Caco-2 (cell line): ENCODE measurements around the gene GABRB1. TPM values are rescaled to one million over a fixed set of nuclear protein-coding genes. Genes with fewer than 3 reads are reported as not detected.

Experiments used
- BruUV-seq: library from RNA; stranded (reverse); fragments of 400-500 nt; replicated peaks from 2 replicates; lab custom pipeline; 2021; lab: Mats Ljungman, UMichigan
- CTCF ChIA-PET: fragments of 300-600 bp; sonication (Branson Sonifier 250); formaldehyde crosslinking; loops from one replicate; lab custom pipeline; 2022; ENCODE audit warnings: antibody characterized with exemption; lab: Charles Lee
- POLR2A ChIA-PET: fragments of 300-600 bp; sonication (Branson Sonifier 250); formaldehyde crosslinking; loops from one replicate; lab custom pipeline; 2022; ENCODE audit warnings: antibody characterized with exemption; lab: Charles Lee
- DNase-seq, 2 experiments: peaks; one replicate each; pipeline versions ENCODE4 v3.0.0 to v3.0.0-alpha.2; 2020 to 2022
- H3K27me3 ChIP-seq: replicated peaks from 2 replicates; pipeline ENCODE4 v1.6.0; 2011; ENCODE audit warnings: low read length; ENCODE audit not compliant: control insufficient read depth, insufficient read depth
- H3K36me3 ChIP-seq: 2 replicates; pipeline ENCODE4 v1.5.1; 2011; ENCODE audit warnings: low read length; ENCODE audit not compliant: control insufficient read depth, insufficient read depth
- H3K4me1 ChIP-seq: fragments of 250-450 bp; sonication (Bioruptor Pico); 2 replicates; pipeline ENCODE4 v1.5.1; 2020; ENCODE audit warnings: mild to moderate bottlenecking
- H3K4me3 ChIP-seq: 2 replicates; pipeline ENCODE4 v1.5.1; 2011; ENCODE audit warnings: low read depth, mild to moderate bottlenecking, control low read depth, low read length
- H3K9me3 ChIP-seq: fragments of 250-450 bp; sonication (Bioruptor Pico); 2 replicates; pipeline ENCODE4 v1.5.1; 2020; ENCODE audit warnings: mild to moderate bottlenecking, moderate library complexity
- H3K27ac Mint-ChIP-seq: one replicate; pipeline ENCODE4 v1.8.0; 2022; ENCODE audit warnings: mixed read lengths; ENCODE audit not compliant: unreplicated experiment
- H3K27me3 Mint-ChIP-seq: one replicate; pipeline ENCODE4 v1.8.0; 2022; ENCODE audit warnings: mixed read lengths; ENCODE audit not compliant: insufficient read depth, unreplicated experiment
- H3K36me3 Mint-ChIP-seq: one replicate; pipeline ENCODE4 v1.8.0; 2022; ENCODE audit warnings: mild to moderate bottlenecking, mixed read lengths; ENCODE audit not compliant: insufficient read depth, unreplicated experiment
- H3K4me1 Mint-ChIP-seq: one replicate; pipeline ENCODE4 v1.8.0; 2022; ENCODE audit warnings: low read depth, mixed read lengths; ENCODE audit not compliant: unreplicated experiment
- H3K4me3 Mint-ChIP-seq: one replicate; pipeline ENCODE4 v1.8.0; 2022; ENCODE audit warnings: mild to moderate bottlenecking, moderate library complexity, mixed read lengths; ENCODE audit not compliant: unreplicated experiment
- H3K9me3 Mint-ChIP-seq: one replicate; pipeline ENCODE4 v1.8.0; 2022; ENCODE audit warnings: mixed read lengths; ENCODE audit not compliant: unreplicated experiment
- CTCF ChIP-seq, 2 experiments: fragments of 200-600 bp in 1 of 2; IDR thresholded peaks; 1 replicate in 1 of 2; 2 replicates in 1 of 2; pipeline versions ENCODE4 v1.5.1 to v1.8.0; 2011 to 2022; ENCODE audit warnings: antibody characterized with exemption in 1 of 2, control low read depth in 1 of 2, inconsistent platforms in 1 of 2, low read depth in 1 of 2, low read length in 1 of 2, mild to moderate bottlenecking in 1 of 2, moderate library complexity in 1 of 2; ENCODE audit not compliant: insufficient read depth in 1 of 2, severe bottlenecking in 1 of 2, unreplicated experiment in 1 of 2
- intact Hi-C: fragments of 100-400 bp; cut with micrococcal nuclease; formaldehyde crosslinking; loops from one replicate; pipeline ENCODE4 v1.10.0; 2022; ENCODE audit not compliant: unreplicated experiment
- total RNA-seq: library from RNA; stranded (reverse); gene quantifications from 2 replicates; pipeline ENCODE4 v1.2.3, GENCODE V29; 2022

GABRB1 gene
- total RNA-seq, 1 experiment from 2014 or later = 10.3 TPM

- Histone ChIP-seq H3K36me3 (no peaks in the 10 kb centered on the region), H3K9me3 (no peaks in the 10 kb centered on the region), H3K4me1 (peaks cover 4% of the 10 kb centered on the region; the same call in 1 of the 2 replicates), H3K27me3 (no peaks in the 10 kb centered on the region), H3K4me3 (no peak overlapping the region)
- no peak overlapping the region for H3K4me3 Mint-ChIP-seq
- H3K27me3 Mint-ChIP-seq = no peaks in the 10 kb centered on the region
- no peak for TF ChIP-seq CTCF (IDR thresholded peaks at IDR 0.05; ENCODE audit: insufficient read depth in 1 of 2, low read depth in 1 of 2, low read length in 1 of 2, severe bottlenecking in 1 of 2, unreplicated experiment in 1 of 2)
- no peak for DNase-seq
- intact Hi-C loops = no loop called here
- POLR2A ChIA-PET = no interaction called here
- no peaks in the 10 kb centered on the region for H3K4me1 Mint-ChIP-seq
- no TSS peak for BruUV-seq
- CTCF ChIA-PET = no interaction called here
- no peaks in the 10 kb centered on the region for H3K36me3 Mint-ChIP-seq
- no peak overlapping the region for H3K27ac Mint-ChIP-seq
- H3K9me3 Mint-ChIP-seq = no peaks in the 10 kb centered on the region
These were observed 31.8 kb upstream of the GABRB1 start for GRCh38 chr4:46999566-46999965.

- no peak overlapping the region for H3K4me3 ChIP-seq
- Mint-ChIP-seq H3K36me3 (no peaks in the 10 kb centered on the region), H3K27ac (no peak overlapping the region), H3K4me1 (no peaks in the 10 kb centered on the region), H3K4me3 (no peak overlapping the region), H3K9me3 (no peaks in the 10 kb centered on the region), H3K27me3 (no peaks in the 10 kb centered on the region)
- no TSS peak for BruUV-seq
- H3K9me3 ChIP-seq = no peaks in the 10 kb centered on the region
- no peaks in the 10 kb centered on the region for H3K36me3 ChIP-seq
- no peak for DNase-seq
- no peak for TF ChIP-seq CTCF (IDR thresholded peaks at IDR 0.05; ENCODE audit: insufficient read depth in 1 of 2, low read depth in 1 of 2, low read length in 1 of 2, severe bottlenecking in 1 of 2, unreplicated experiment in 1 of 2)
- ChIA-PET CTCF (no interaction called here), POLR2A (no interaction called here)
- intact Hi-C loops = loop anchor here (5.0 to 10.0 kb wide), 2 partner anchors 113 to 676 kb away; no protein-coding TSS in a partner anchor
- H3K27me3 ChIP-seq = no peaks in the 10 kb centered on the region
- H3K4me1 ChIP-seq = peaks cover 4% of the 10 kb centered on the region; the same call in 1 of the 2 replicates
These were observed 31.0 kb upstream of the GABRB1 start for GRCh38 chr4:47000406-47000805.

- no peak overlapping the region for H3K4me3 ChIP-seq
- H3K36me3 ChIP-seq = no peaks in the 10 kb centered on the region
- peaks cover 4% of the 10 kb centered on the region for H3K4me1 Mint-ChIP-seq
- intact Hi-C loops = loop anchor here (1.0 to 10.0 kb wide), 6 partner anchors 30 to 678 kb away; no protein-coding TSS in a partner anchor
- no TSS peak for BruUV-seq
- H3K27ac Mint-ChIP-seq = no peak overlapping the region
- no peaks in the 10 kb centered on the region for H3K9me3 ChIP-seq
- TF ChIP-seq CTCF (IDR thresholded peaks at IDR 0.05; ENCODE audit: insufficient read depth in 1 of 2, low read depth in 1 of 2, low read length in 1 of 2, severe bottlenecking in 1 of 2, unreplicated experiment in 1 of 2) = peak; percentile 42 to 53
- DNase-seq = peak in 1 of 2 experiments; percentile 7
- ChIA-PET POLR2A (no interaction called here), CTCF (no interaction called here)
- peaks cover 4% of the 10 kb centered on the region; the same call in 1 of the 2 replicates for H3K4me1 ChIP-seq
- H3K36me3 Mint-ChIP-seq = peaks cover under 1% of the 10 kb centered on the region
- H3K9me3 Mint-ChIP-seq = no peaks in the 10 kb centered on the region
- no peak overlapping the region for H3K4me3 Mint-ChIP-seq
- H3K27me3 ChIP-seq = no peaks in the 10 kb centered on the region
- H3K27me3 Mint-ChIP-seq = no peaks in the 10 kb centered on the region
These were observed 28.8 kb upstream of the GABRB1 start for GRCh38 chr4:47002580-47002979.
